Coronary artery (tissue), 2 donors: ENCODE data around the gene SLC30A1.

Experiments
- DNase-seq: peaks from one replicate; pipeline ENCODE4 v3.0.0-alpha.2; 2017; ENCODE audit warnings: low spot score
- H3K27ac ChIP-seq, 2 donors: fragments of 200-600 bp; sonication (generic); one replicate each; pipeline ENCODE4 v1.5.1; 2016 to 2019
- H3K4me3 ChIP-seq: fragments of 200-600 bp; sonication (generic); 2 replicates; pipeline ENCODE4 v1.5.1; 2016; ENCODE audit warnings: mild to moderate bottlenecking, moderate library complexity
- CTCF ChIP-seq: fragments of 200-600 bp; sonication (generic); IDR thresholded peaks from one replicate; pipeline ENCODE4 v1.5.1; 2019; ENCODE audit warnings: antibody characterized with exemption

The SLC30A1 gene

DNA sequence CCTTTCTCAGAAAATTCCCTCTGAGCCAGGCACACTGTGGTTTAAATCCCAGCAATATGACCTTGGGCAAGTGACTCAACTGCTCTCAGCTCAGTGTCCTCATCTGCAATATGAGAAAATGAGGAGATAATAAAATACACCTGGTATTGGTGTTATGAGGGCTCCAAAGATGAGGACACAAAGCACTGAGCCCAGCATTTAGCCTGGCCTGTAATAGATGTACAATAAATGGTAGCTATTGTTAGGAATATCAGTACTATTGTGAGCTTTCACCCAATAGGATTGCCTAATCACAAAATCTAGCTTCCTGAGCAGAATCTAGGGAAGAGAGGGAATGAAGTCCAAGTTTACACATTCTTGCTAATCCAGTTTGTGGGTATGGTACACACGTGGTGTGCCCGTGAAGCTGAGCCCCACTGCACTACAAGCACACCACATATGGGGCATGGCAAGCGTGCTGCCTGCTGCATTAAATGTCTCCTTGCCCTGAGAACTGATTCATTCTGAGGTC is 24.3 kb upstream of the SLC30A1 start:
- Histone ChIP-seq H3K27ac (no peak overlapping the region), H3K4me3 (no peak overlapping the region)
- TF ChIP-seq CTCF: no peak
- no peak for DNase-seq

DNA sequence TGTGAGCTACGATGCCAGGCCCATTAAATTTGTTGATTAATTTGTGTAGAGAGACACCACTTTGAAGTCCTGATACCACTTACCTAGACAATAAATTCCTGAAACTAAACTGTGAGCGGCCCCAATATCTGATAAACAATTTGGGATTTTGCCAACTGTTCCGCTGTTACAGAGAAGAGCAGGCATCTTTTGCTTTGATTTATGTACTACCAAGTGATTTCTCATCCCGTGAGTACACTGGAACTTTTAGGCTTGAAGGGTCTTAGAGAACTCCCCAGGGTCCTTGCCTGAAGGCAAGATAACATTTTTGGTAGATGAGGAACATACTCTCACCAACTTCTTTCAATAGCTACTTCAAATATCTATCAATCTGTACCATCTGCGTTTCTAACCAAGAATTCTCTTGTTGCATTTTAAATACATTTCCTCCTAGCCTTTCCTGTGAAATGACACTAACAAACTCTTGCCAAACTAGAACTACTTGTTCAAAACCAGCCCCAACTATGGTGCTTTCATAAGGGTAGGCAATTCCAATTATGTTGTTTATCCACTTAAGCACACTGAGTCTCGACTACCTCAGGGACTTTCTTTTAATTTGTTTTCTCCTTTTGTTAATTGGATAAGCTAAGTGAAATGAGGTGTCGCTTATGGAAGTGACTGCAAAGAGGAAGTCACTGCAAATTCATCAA is 23.2 kb upstream of the SLC30A1 start:
- Histone ChIP-seq H3K27ac (no peak overlapping the region), H3K4me3 (no peak overlapping the region)
- TF ChIP-seq CTCF: no peak
- no peak for DNase-seq

GRCh38 chr1:211601159-211601558 is 22.2 kb upstream of the SLC30A1 start:
- DNase-seq: no peak
- Histone ChIP-seq H3K27ac (no peak overlapping the region), H3K4me3 (no peak overlapping the region)
- TF ChIP-seq CTCF: no peak

GRCh38 chr1:211599250-211599649 is 20.3 kb upstream of the SLC30A1 start:
- TF ChIP-seq CTCF: no peak
- DNase-seq: no peak
- no peak overlapping the region for H3K27ac ChIP-seq
- H3K4me3 ChIP-seq: no peak overlapping the region

DNA sequence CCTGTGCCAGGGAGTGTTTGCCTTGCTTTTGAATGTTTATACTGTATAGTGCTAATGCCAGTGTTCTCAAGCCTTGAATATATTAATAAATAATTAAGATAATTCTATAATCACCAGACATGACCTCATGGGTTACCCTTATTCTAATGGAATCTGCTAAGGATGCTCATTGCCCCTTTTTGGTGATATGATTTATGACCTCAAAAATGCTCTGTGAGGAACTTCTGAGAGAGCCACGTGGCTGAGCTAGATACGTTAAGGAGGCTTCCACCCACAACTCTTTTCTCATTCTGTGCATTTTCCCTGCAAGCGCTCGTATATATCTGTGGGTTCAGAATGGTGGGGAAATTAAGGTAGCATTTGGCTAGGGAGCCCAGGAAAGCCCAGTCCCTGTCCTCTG is 19.6 kb upstream of the SLC30A1 start:
- TF ChIP-seq CTCF: no peak
- Histone ChIP-seq H3K4me3 (no peak overlapping the region), H3K27ac (no peak overlapping the region)
- DNase-seq: no peak

GRCh38 chr1:211596418-211597181 is 17.6 kb upstream of the SLC30A1 start:
- Histone ChIP-seq H3K4me3 (no peak overlapping the region), H3K27ac (no peak overlapping the region)
- no peak for DNase-seq
- no peak for TF ChIP-seq CTCF

DNA sequence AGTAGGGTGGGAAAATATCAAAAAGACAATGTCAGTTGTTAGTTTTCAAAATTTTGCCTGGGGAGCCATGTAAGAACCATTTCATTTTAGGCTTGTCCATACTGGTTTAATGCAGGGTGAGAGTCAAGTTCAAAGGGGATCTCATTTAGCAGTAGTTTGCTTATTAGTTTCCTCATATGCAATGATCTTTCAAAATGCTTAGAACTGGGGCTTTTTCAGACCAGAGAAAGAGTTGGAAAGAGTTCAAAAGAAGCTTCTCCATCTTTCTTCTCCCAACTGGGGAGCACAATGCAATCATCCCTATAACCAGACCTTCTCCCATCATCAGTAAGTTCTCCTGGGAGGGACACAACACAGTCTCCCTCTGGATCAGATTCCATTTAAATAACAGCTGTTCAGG is 16.5 kb upstream of the SLC30A1 start:
- Histone ChIP-seq H3K4me3 (no peak overlapping the region), H3K27ac (no peak overlapping the region)
- no peak for DNase-seq
- TF ChIP-seq CTCF: no peak
